Hematopoietic multipotent progenitor cell (in vitro differentiated cells): ENCODE measurements around the gene PAX7. TPM values are rescaled to one million over a fixed set of nuclear protein-coding genes. Genes with fewer than 3 reads are reported as not detected.
"Not testable (repeated sequence)": the region's sequence is repeated elsewhere in the genome, so short reads cannot be mapped to it uniquely, and the experiment has no call there.

Experiments
- DNase-seq, 3 donors: peaks; one replicate each; pipeline ENCODE4 v3.0.0-alpha.2; 2011 to 2015; ENCODE audit warnings: low read depth in 2 of 3, low spot score in 2 of 3
- total RNA-seq: library from RNA; depleted of rRNA; stranded (reverse); fragments of >200 nt; gene quantifications from one replicate; pipeline ENCODE4 v1.2.3, GENCODE V29; 2012

PAX7 gene
- total RNA-seq, 1 donor = under 0.01 TPM

- no peak for DNase-seq
Measured at GRCh38 chr1:18723701-18724411, 93.2 kb downstream of the PAX7 start.

- DNase-seq = no peak
Measured at GRCh38 chr1:18724801-18725200, 94.2 kb downstream of the PAX7 start.

GRCh38 chr1:18725231-18725895 is 94.7 kb downstream of the PAX7 start:
- DNase-seq = no peak

- no peak for DNase-seq
Measured at GRCh38 chr1:18726368-18726767, 95.7 kb downstream of the PAX7 start.

GRCh38 chr1:18727956-18728355 is 97.3 kb downstream of the PAX7 start:
- no peak for DNase-seq

GRCh38 chr1:18730321-18730720 is 99.7 kb downstream of the PAX7 start:
- DNase-seq = no peak

- DNase-seq = no peak
Measured at GRCh38 chr1:18731148-18731547, 100.5 kb downstream of the PAX7 start.

- no peak for DNase-seq
Measured at GRCh38 chr1:18731591-18732235, 101.1 kb downstream of the PAX7 start.

- DNase-seq = no peak
Measured at GRCh38 chr1:18732686-18733085, 102.0 kb downstream of the PAX7 start.

- no peak for DNase-seq
Measured at GRCh38 chr1:18734001-18734400, 103.4 kb downstream of the PAX7 start.

- DNase-seq = no peak
Measured at GRCh38 chr1:18734461-18735223, 104.0 kb downstream of the PAX7 start.

- no peak for DNase-seq
Measured at GRCh38 chr1:18735224-18735997, 104.8 kb downstream of the PAX7 start.

GRCh38 chr1:18736958-18737357 is 106.3 kb downstream of the PAX7 start:
- DNase-seq = no peak

GRCh38 chr1:18738126-18738525 is 107.5 kb downstream of the PAX7 start:
- no peak for DNase-seq

GRCh38 chr1:18738617-18739016 is 108.0 kb downstream of the PAX7 start:
- DNase-seq = no peak

GRCh38 chr1:18739408-18739807 is 108.8 kb downstream of the PAX7 start:
- no peak for DNase-seq

GRCh38 chr1:18739897-18740296 is 109.3 kb downstream of the PAX7 start:
- no peak for DNase-seq

- no peak for DNase-seq
Measured at GRCh38 chr1:18740617-18741016, 110.0 kb downstream of the PAX7 start.

GRCh38 chr1:18743233-18743632 is 112.6 kb downstream of the PAX7 start:
- no peak for DNase-seq

GRCh38 chr1:18744381-18744780 is 113.7 kb downstream of the PAX7 start:
- not testable (repeated sequence) for DNase-seq
